H1 (cell line): ENCODE results near the gene TRMT61A. TPM values are rescaled to one million over a fixed set of nuclear protein-coding genes. Genes with fewer than 3 reads are reported as not detected.
A peak's percentile ranks its signal among the peaks of the same experiment; 100 is the strongest.

Source experiments
- CTCF ChIA-PET: fragments of 300-600 bp; sonication (Branson Sonifier 250); formaldehyde crosslinking; loops from one replicate; lab custom pipeline; 2021; ENCODE audit not compliant: partially characterized antibody; lab: Charles Lee
- POLR2A ChIA-PET: fragments of 300-600 bp; sonication (Branson Sonifier 250); formaldehyde crosslinking; loops from one replicate; lab custom pipeline; 2021; ENCODE audit warnings: inconsistent platforms; ENCODE audit not compliant: partially characterized antibody; lab: Charles Lee
- DNase-seq, 2 experiments: peaks; one replicate each; pipeline versions ENCODE4 v3.0.0 to v3.0.0-alpha.2; 2010 to 2022; ENCODE audit warnings: low spot score in 2 of 2, low read depth in 1 of 2, mixed read lengths in 1 of 2
- FAIRE-seq: peaks from 2 replicates; lab custom pipeline; 2011; peaks lifted over from hg19 to GRCh38; lab: Jason Lieb, UNC
- H2AFZ ChIP-seq: 2 replicates; pipeline ENCODE4 v1.8.1; 2012; ENCODE audit warnings: low read length, inconsistent platforms
- H2AK5ac ChIP-seq: 2 replicates; pipeline ENCODE4 v1.6.1; 2013; ENCODE audit warnings: low read depth, low read length
- H2BK120ac ChIP-seq: replicated peaks from 2 replicates; pipeline ENCODE3; 2013; ENCODE audit warnings: low read depth, low read length, inconsistent platforms
- H2BK12ac ChIP-seq: 2 replicates; pipeline ENCODE4 v1.6.1; 2013; ENCODE audit warnings: low read depth, low read length
- H2BK15ac ChIP-seq: 2 replicates; pipeline ENCODE4 v1.6.1; 2013; ENCODE audit warnings: low read length
- H2BK20ac ChIP-seq: 2 replicates; pipeline ENCODE4 v1.6.1; 2013; ENCODE audit warnings: low read length
- H2BK5ac ChIP-seq: 2 replicates; pipeline ENCODE4 v1.6.1; 2013; ENCODE audit warnings: low read depth, low read length
- H3K14ac ChIP-seq: 2 replicates; pipeline ENCODE4 v1.6.1; 2013; ENCODE audit warnings: inconsistent platforms; ENCODE audit not compliant: insufficient read length
- H3K18ac ChIP-seq: 2 replicates; pipeline ENCODE4 v1.6.1; 2013; ENCODE audit warnings: low read length; ENCODE audit errors: extremely low read depth
- H3K23ac ChIP-seq: 2 replicates; pipeline ENCODE4 v1.6.1; 2013; ENCODE audit warnings: inconsistent platforms; ENCODE audit not compliant: insufficient read length
- H3K23me2 ChIP-seq: 2 replicates; pipeline ENCODE4 v1.6.1; 2013; ENCODE audit warnings: low read depth, low read length
- H3K27ac ChIP-seq: 2 replicates; pipeline ENCODE4 v1.6.1; 2011; ENCODE audit warnings: low read depth, low read length, inconsistent platforms
- H3K27me3 ChIP-seq, 4 experiments: replicated peaks in 1 of 4; 1 replicate in 1 of 4; 2 replicates in 3 of 4; pipeline versions ENCODE4 v1.6.1 to v1.8.1; 2011 to 2013; ENCODE audit warnings: low read length in 3 of 4, mild to moderate bottlenecking in 3 of 4, inconsistent platforms in 2 of 4, mixed read lengths in 2 of 4, moderate library complexity in 1 of 4; ENCODE audit not compliant: control insufficient read depth in 3 of 4, insufficient read depth in 3 of 4; ENCODE audit errors: extremely low read depth in 1 of 4
- H3K36me3 ChIP-seq, 4 experiments: 2 replicates each; pipeline versions ENCODE4 v1.6.1 to v1.8.1; 2011 to 2013; ENCODE audit warnings: mild to moderate bottlenecking in 4 of 4, low read length in 3 of 4, moderate library complexity in 2 of 4, control low read depth in 1 of 4, inconsistent platforms in 1 of 4; ENCODE audit not compliant: insufficient read depth in 4 of 4, control insufficient read depth in 2 of 4
- H3K4ac ChIP-seq: replicated peaks from 2 replicates; pipeline ENCODE3; 2013; ENCODE audit warnings: low read length, low read depth, mixed read lengths, inconsistent platforms; ENCODE audit not compliant: insufficient read length
- H3K4me1 ChIP-seq, 4 experiments: replicated peaks in 1 of 4; 1 replicate in 1 of 4; 2 replicates in 3 of 4; pipeline versions ENCODE4 v1.6.1 to v1.8.1; 2011 to 2013; ENCODE audit warnings: low read length in 3 of 4, inconsistent platforms in 2 of 4, mixed read lengths in 1 of 4; ENCODE audit not compliant: insufficient read depth in 4 of 4, control insufficient read depth in 3 of 4
- H3K4me2 ChIP-seq, 2 experiments: 2 replicates each; pipeline versions ENCODE4 v1.6.1 to v1.8.1; 2011 to 2013; ENCODE audit warnings: low read depth in 2 of 2, low read length in 2 of 2, control low read depth in 1 of 2, inconsistent platforms in 1 of 2, mild to moderate bottlenecking in 1 of 2; ENCODE audit not compliant: insufficient read depth in 1 of 2
- H3K4me3 ChIP-seq, 4 experiments: fragments of 200-600, 300-600 bp in 1 of 4; sonication (generic), shearing (Covaris generic), sonication (Bioruptor Twin) in 1 of 4; 2 replicates each; pipeline versions ENCODE4 v1.5.1 to v1.8.1; 2011 to 2016; ENCODE audit warnings: low read length in 4 of 4, low read depth in 3 of 4, control low read depth in 2 of 4, inconsistent platforms in 2 of 4, mild to moderate bottlenecking in 2 of 4, mixed read lengths in 1 of 4, moderate library complexity in 1 of 4; ENCODE audit not compliant: insufficient read depth in 2 of 4; ENCODE audit errors: extremely low read depth in 1 of 4
- H3K56ac ChIP-seq: replicated peaks from 2 replicates; pipeline ENCODE3; 2013; ENCODE audit warnings: low read depth, mild to moderate bottlenecking, mixed read lengths, low read length, inconsistent platforms; ENCODE audit not compliant: insufficient read length
- H3K79me1 ChIP-seq: 2 replicates; pipeline ENCODE4 v1.6.1; 2013; ENCODE audit warnings: low read depth, low read length, control low read depth
- H3K79me2 ChIP-seq, 2 experiments: 2 replicates each; pipeline versions ENCODE4 v1.6.1 to v1.8.1; 2012 to 2013; ENCODE audit warnings: low read length in 2 of 2, mild to moderate bottlenecking in 2 of 2, inconsistent platforms in 1 of 2; ENCODE audit not compliant: insufficient read depth in 2 of 2, control insufficient read depth in 1 of 2
- H3K9ac ChIP-seq, 4 experiments: replicated peaks in 1 of 4; 1 replicate in 1 of 4; 2 replicates in 3 of 4; pipeline versions ENCODE4 v1.6.1 to v1.8.1; 2011 to 2013; ENCODE audit warnings: low read depth in 3 of 4, low read length in 3 of 4, control low read depth in 2 of 4, mild to moderate bottlenecking in 2 of 4, moderate library complexity in 2 of 4, inconsistent platforms in 1 of 4; ENCODE audit errors: extremely low read depth in 1 of 4
- H3K9me3 ChIP-seq, 2 experiments: 2 replicates each; pipeline versions ENCODE4 v1.6.1 to v1.8.1; 2012 to 2013; ENCODE audit warnings: mild to moderate bottlenecking in 2 of 2, moderate library complexity in 2 of 2, control low read depth in 1 of 2, inconsistent platforms in 1 of 2, low read depth in 1 of 2, low read length in 1 of 2, mixed read lengths in 1 of 2; ENCODE audit not compliant: insufficient read depth in 2 of 2
- H4K20me1 ChIP-seq, 2 experiments: replicated peaks in 1 of 2; 2 replicates each; pipeline versions ENCODE3 to v1.8.1; 2011 to 2013; ENCODE audit warnings: inconsistent platforms in 2 of 2, low read length in 2 of 2, mild to moderate bottlenecking in 1 of 2; ENCODE audit not compliant: insufficient read depth in 2 of 2, control insufficient read depth in 1 of 2
- H4K5ac ChIP-seq: 2 replicates; pipeline ENCODE4 v1.6.1; 2013; ENCODE audit warnings: low read length, low read depth, mixed read lengths, inconsistent platforms; ENCODE audit not compliant: insufficient read length
- H4K8ac ChIP-seq: 2 replicates; pipeline ENCODE4 v1.8.0; 2013; ENCODE audit warnings: mild to moderate bottlenecking, moderate library complexity, low read length, inconsistent platforms; ENCODE audit not compliant: insufficient read depth; ENCODE audit errors: extremely low read depth
- H4K91ac ChIP-seq: replicated peaks from 2 replicates; pipeline ENCODE3; 2013; ENCODE audit warnings: low read length, mixed read lengths, inconsistent platforms; ENCODE audit not compliant: insufficient read length
- BACH1 ChIP-seq: IDR thresholded peaks from 2 replicates; pipeline ENCODE4 v1.6.1; 2012; ENCODE audit warnings: low read length, improper control_type of control experiment
- CREB1 ChIP-seq: IDR thresholded peaks from 2 replicates; pipeline ENCODE4 v1.6.1; 2012; ENCODE audit warnings: inconsistent platforms
- KDM4A ChIP-seq: IDR thresholded peaks from one replicate; pipeline ENCODE4 v1.7.1; 2012; ENCODE audit warnings: low read depth, mild to moderate bottlenecking, moderate library complexity, low read length, inconsistent platforms; ENCODE audit not compliant: severe bottlenecking
- MAFK ChIP-seq: IDR thresholded peaks from 2 replicates; pipeline ENCODE4 v1.6.1; 2012; ENCODE audit warnings: low read depth, mild to moderate bottlenecking, improper control_type of control experiment, low read length
- POLR2A ChIP-seq, 2 experiments: IDR thresholded peaks; 1 replicate in 1 of 2; 2 replicates in 1 of 2; pipeline ENCODE4 v1.6.1; 2011; ENCODE audit warnings: low read depth in 2 of 2, low read length in 2 of 2, mild to moderate bottlenecking in 2 of 2; ENCODE audit errors: control extremely low read depth in 1 of 2
- POLR2AphosphoS5 ChIP-seq: IDR thresholded peaks from 2 replicates; pipeline ENCODE4 v1.6.1; 2011; ENCODE audit warnings: low read depth, low read length
- SIRT6 ChIP-seq: IDR thresholded peaks from one replicate; pipeline ENCODE4 v1.7.1; 2012; ENCODE audit warnings: low read length, inconsistent platforms
- SIX5 ChIP-seq: IDR thresholded peaks from 2 replicates; pipeline ENCODE4 v1.6.1; 2011; ENCODE audit warnings: mild to moderate bottlenecking, low read depth, low read length
- SP2 ChIP-seq: IDR thresholded peaks from 2 replicates; pipeline ENCODE4 v1.6.1; 2012; ENCODE audit warnings: mild to moderate bottlenecking, low read length, inconsistent platforms
- TAF1 ChIP-seq: IDR thresholded peaks from 2 replicates; pipeline ENCODE4 v1.6.1; 2011; ENCODE audit warnings: mild to moderate bottlenecking, low read depth, low read length
- TAF7 ChIP-seq: optimal IDR thresholded peaks from 2 replicates; pipeline ENCODE3; 2011; ENCODE audit warnings: low read depth, mild to moderate bottlenecking, inconsistent platforms, low read length, moderate library complexity, borderline replicate concordance
- YY1 ChIP-seq: IDR thresholded peaks from 2 replicates; pipeline ENCODE4 v1.6.1; 2011; ENCODE audit warnings: low read depth, mild to moderate bottlenecking, low read length
- WGBS, 2 experiments: shearing (Covaris generic) in 1 of 2; methylation state at CpG; one replicate each; pipeline versions ENCODE4 v1.1.6 to v1.1.7; 2013 to 2015; ENCODE audit warnings: low lambda C conversion rate in 2 of 2, mixed read lengths in 2 of 2, inconsistent platforms in 1 of 2, low coverage in 1 of 2, missing lambda C conversion rate in 1 of 2; ENCODE audit not compliant: insufficient replicate concordance in 2 of 2, insufficient coverage in 1 of 2, insufficient read length in 1 of 2; ENCODE audit errors: extremely low coverage in 1 of 2, missing lambda C conversion rate in 1 of 2; 5-methylcytosine and 5-hydroxymethylcytosine counted together
- polyA plus RNA-seq, 7 experiments: library from polyadenylated mRNA; depleted of rRNA in 3 of 7; stranded (reverse) in 5 of 7; unstranded in 2 of 7; fragments of >200 nt in 5 of 7; fragments of 200-250 nt in 2 of 7; gene quantifications; 1 replicate in 5 of 7; 2 replicates in 1 of 7; 4 replicates in 1 of 7; pipeline versions ENCODE4 v1.2.1 to v1.2.3, GENCODE V29; 2011 to 2013; ENCODE audit warnings: missing spikeins in 2 of 7, mixed read lengths in 2 of 7
- total RNA-seq: library from RNA; stranded (reverse); fragmentation: NEBNext Ultra II Directional; extraction: Animal tissue kit (Norgen Biotek cat#: 25700); gene quantifications from 2 replicates; pipeline ENCODE4 v1.2.1, GENCODE V29; 2021
- TF ChIP-seq, protein P1 (sequence below): IDR thresholded peaks from 2 replicates; pipeline ENCODE4 v1.6.1; 2012; ENCODE audit warnings: inconsistent platforms

The TRMT61A gene
- total and polyA plus RNA-seq, 2 of the 8 experiments (the other 6 are each of a cell fraction or from before 2014, with no cell fraction given): 15.8 to 19.0 TPM

DNA sequence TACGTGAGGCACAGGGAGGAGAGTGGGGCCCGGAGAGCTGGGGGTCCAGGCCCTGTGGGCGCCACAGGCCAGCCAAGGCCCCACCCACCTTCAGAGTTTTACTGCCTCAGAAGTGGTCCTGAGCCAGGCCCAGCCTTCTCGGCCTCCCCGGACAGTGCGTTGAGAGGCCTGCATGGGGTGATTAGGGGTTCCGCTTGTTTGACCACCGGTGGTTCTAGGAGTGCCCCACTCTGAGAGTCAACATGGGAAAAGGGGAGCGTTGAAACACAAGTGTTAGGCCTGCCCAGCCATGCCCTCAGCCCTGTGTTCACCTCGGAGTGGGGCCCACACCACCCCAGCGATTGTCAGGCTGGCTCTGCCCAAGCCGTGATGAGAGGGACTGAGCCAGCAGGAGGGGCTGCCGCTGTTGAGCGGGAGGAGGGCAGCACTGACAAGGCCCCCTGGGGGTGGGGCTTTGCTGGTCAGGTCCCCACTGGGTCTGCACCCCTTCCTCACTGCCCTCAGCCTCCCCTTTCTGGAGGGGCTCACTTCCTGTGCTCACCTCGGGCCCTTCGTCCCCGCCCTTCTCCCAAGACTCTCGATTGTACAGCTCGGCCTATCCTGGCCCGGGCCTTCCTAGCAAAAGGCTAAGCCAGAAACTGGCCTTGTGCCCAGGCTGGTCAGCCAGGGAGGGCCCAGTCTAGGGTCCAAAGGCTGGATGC, 11.1 kb upstream of the TRMT61A start:
- peaks cover 0 to 23% (median 16%) of the 10 kb centered on the region in 4 experiments; a peak in 6 of 7 replicates for H3K4me1 ChIP-seq
- 0 out of 2 replicates have a peak overlapping the region, but pooled peaks have one; percentile 11 for H4K8ac ChIP-seq
- peak overlapping the region; percentile 32; the same call in 1 of the 2 replicates for H3K18ac ChIP-seq
- H3K9ac ChIP-seq: no peak overlapping the region; a peak in 1 of 7 replicates
- no peak overlapping the region for H3K4me2 ChIP-seq
- WGBS, 2 experiments: 75% methylated on average over 20 of the region's 20 CpGs; no CpG with 5 or more reads in 1 of the 2 experiments
- H2AFZ ChIP-seq: no peak overlapping the region
- H3K9me3 ChIP-seq: no peaks in the 10 kb centered on the region
- H3K27me3 ChIP-seq: no peaks in the 10 kb centered on the region
- no peak overlapping the region for H3K27ac ChIP-seq
- H3K56ac ChIP-seq: no peak overlapping the region
- CTCF ChIA-PET: interaction anchor here (1.1 to 31.3 kb wide), 11 partner anchors 8 to 196 kb away, joined by 3 to 921 read pairs (median 5); partner anchors contain the start of genes BAG5 and TRMT61A
- no peak overlapping the region for H4K5ac ChIP-seq
- no peak overlapping the region for H3K14ac ChIP-seq
- peaks cover 10% of the 10 kb centered on the region; the same call in 1 of the 2 replicates for H3K23me2 ChIP-seq
- H4K91ac ChIP-seq: no peak overlapping the region
- no peak overlapping the region for H2BK120ac ChIP-seq
- TF ChIP-seq BACH1 (no peak), TAF7 (no peak), CREB1 (no peak), YY1 (no peak), MAFK (no peak), KDM4A (no peak), SIRT6 (no peak), POLR2A (IDR thresholded peaks at IDR 0.05; ENCODE audit: control extremely low read depth in 1 of 2, low read depth in 2 of 2, low read length in 2 of 2) (0 out of 3 replicates have a peak, but pooled peaks of 1 of the 2 experiments have one; percentile 3), SIX5 (no peak), POLR2AphosphoS5 (peak; percentile 11; the same call in 1 of the 2 replicates), TAF1 (no peak), SP2 (no peak)
- TF ChIP-seq, protein P1, sequence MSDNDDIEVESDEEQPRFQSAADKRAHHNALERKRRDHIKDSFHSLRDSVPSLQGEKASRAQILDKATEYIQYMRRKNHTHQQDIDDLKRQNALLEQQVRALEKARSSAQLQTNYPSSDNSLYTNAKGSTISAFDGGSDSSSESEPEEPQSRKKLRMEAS: no peak
- TF ChIP-seq, all 59 proteins: peak for 2
- Histone ChIP-seq H3K4ac (no peak overlapping the region), H3K36me3 (peaks cover 8 to 23% (median 17%) of the 10 kb centered on the region in 4 experiments; a peak in 7 of 8 replicates), H3K23ac (no peak overlapping the region), H2BK5ac (peak overlapping the region; percentile 52; the same call in 1 of the 2 replicates), H4K20me1 (peaks cover 10 to 21% of the 10 kb centered on the region in 2 experiments), H2AK5ac (no peak overlapping the region), H2BK12ac (no peak overlapping the region), H3K79me1 (no peaks in the 10 kb centered on the region), H3K4me3 (no peak overlapping the region), H2BK20ac (no peak overlapping the region), H2BK15ac (peak overlapping the region; percentile 53; the same call in 1 of the 2 replicates), H3K79me2 (peaks cover 0 to 2% of the 10 kb centered on the region in 2 experiments; a peak in 1 of 4 replicates)
- peak in 1 of 2 experiments; percentile 67 for DNase-seq
- no peak for FAIRE-seq
- POLR2A ChIA-PET: interaction anchor here (0.9 to 12.6 kb wide), 8 partner anchors 7 to 187 kb away, joined by 3 to 844 read pairs (median 5); partner anchors contain the start of gene TRMT61A
